Inflammatory macrophage treated with lipopolysaccharide for 1 hour (primary cell): ENCODE measurements around the gene CCR5.
A peak's percentile ranks its signal among the peaks of the same experiment; 100 is the strongest.

Experiments used
- DNase-seq, 2 donors: peaks; one replicate each; pipeline ENCODE4 v3.0.0-alpha.2; 2020 to 2022

CCR5 gene

GRCh38 chr3:46359733-46360493 lies 10.8 kb upstream of the CCR5 start:
- DNase-seq = peak in 1 of 2 donors; percentile 19

- no peak for DNase-seq
Measured at GRCh38 chr3:46360907-46361306, 9.8 kb upstream of the CCR5 start.

- DNase-seq = peak; percentile 74 to 78
Measured at GRCh38 chr3:46361408-46362283, 9.1 kb upstream of the CCR5 start.

GRCh38 chr3:46365041-46365440 lies 5.7 kb upstream of the CCR5 start:
- no peak for DNase-seq

GRCh38 chr3:46365737-46366524 lies 4.8 kb upstream of the CCR5 start:
- no peak for DNase-seq

GRCh38 chr3:46367811-46368210 lies 2.9 kb upstream of the CCR5 start:
- DNase-seq = no peak

GRCh38 chr3:46368569-46368968 lies 2.2 kb upstream of the CCR5 start:
- DNase-seq = peak; percentile 87 to 91

GRCh38 chr3:46369151-46369550 lies 1.6 kb upstream of the CCR5 start:
- DNase-seq = peak in 1 of 2 donors; percentile 36

GRCh38 chr3:46369675-46370132 lies 1.0 kb upstream of the CCR5 start:
- peak in 1 of 2 donors; percentile 24 for DNase-seq

GRCh38 chr3:46371519-46372340 lies 984 bp downstream of the CCR5 start:
- DNase-seq = no peak

GRCh38 chr3:46372492-46373359 lies 2.0 kb downstream of the CCR5 start:
- DNase-seq = peak; percentile 58 to 71

GRCh38 chr3:46374755-46375154 lies 4.0 kb downstream of the CCR5 start:
- DNase-seq = no peak

GRCh38 chr3:46375218-46375617 lies 4.5 kb downstream of the CCR5 start:
- DNase-seq = no peak

- no peak for DNase-seq
Measured at GRCh38 chr3:46375814-46376213, 5.1 kb downstream of the CCR5 start.

GRCh38 chr3:46378426-46378942 lies 7.7 kb downstream of the CCR5 start:
- DNase-seq = peak; percentile 69 to 83

GRCh38 chr3:46380471-46381221 lies 9.9 kb downstream of the CCR5 start:
- DNase-seq = peak in 1 of 2 donors; percentile 76

- no peak for DNase-seq
Measured at GRCh38 chr3:46381625-46382024, 10.9 kb downstream of the CCR5 start.

- no peak for DNase-seq
Measured at GRCh38 chr3:46383211-46383950, 12.6 kb downstream of the CCR5 start.

GRCh38 chr3:46383951-46384330 lies 13.2 kb downstream of the CCR5 start:
- DNase-seq = no peak
